Liver (tissue), 9 donors: Measurements from ENCODE around the gene NAV2. TPM values are rescaled to one million over a fixed set of nuclear protein-coding genes. Genes with fewer than 3 reads are reported as not detected.

Experiments
- DNase-seq: peaks from one replicate; pipeline ENCODE4 v3.0.0-alpha.2; 2017; ENCODE audit warnings: low spot score
- H3K27ac ChIP-seq, 2 donors: one replicate each; pipeline ENCODE4 v1.7.0; 2013; ENCODE audit warnings: inconsistent platforms in 2 of 2, low read length in 2 of 2, control low read depth in 1 of 2, low read depth in 1 of 2, mild to moderate bottlenecking in 1 of 2
- H3K27me3 ChIP-seq, 4 donors: one replicate each; pipeline versions ENCODE4 v1.6.1 to v1.7.0; 2013; ENCODE audit warnings: low read length in 3 of 4, inconsistent platforms in 1 of 4, mild to moderate bottlenecking in 1 of 4, moderate library complexity in 1 of 4; ENCODE audit not compliant: control insufficient read depth in 4 of 4, insufficient read depth in 4 of 4
- H3K36me3 ChIP-seq, 4 donors: one replicate each; pipeline versions ENCODE4 v1.6.1 to v1.7.0; 2013; ENCODE audit warnings: low read length in 3 of 4, mild to moderate bottlenecking in 3 of 4, low read depth in 1 of 4, moderate library complexity in 1 of 4; ENCODE audit not compliant: control insufficient read depth in 4 of 4, insufficient read depth in 3 of 4
- H3K4me1 ChIP-seq, 4 donors: one replicate each; pipeline versions ENCODE4 v1.6.1 to v1.7.0; 2013; ENCODE audit warnings: low read length in 3 of 4, mild to moderate bottlenecking in 3 of 4, moderate library complexity in 1 of 4; ENCODE audit not compliant: control insufficient read depth in 4 of 4, insufficient read depth in 4 of 4
- H3K4me3 ChIP-seq, 3 donors: one replicate each; pipeline versions ENCODE4 v1.6.1 to v1.7.0; 2013; ENCODE audit warnings: low read length in 3 of 3, control low read depth in 1 of 3, low read depth in 1 of 3, mild to moderate bottlenecking in 1 of 3
- H3K9ac ChIP-seq, 2 donors: one replicate each; pipeline ENCODE4 v1.7.0; 2013; ENCODE audit warnings: low read length in 2 of 2, mild to moderate bottlenecking in 2 of 2, moderate library complexity in 2 of 2, control low read depth in 1 of 2, low read depth in 1 of 2
- H3K9me3 ChIP-seq, 4 donors: one replicate each; pipeline versions ENCODE4 v1.6.1 to v1.7.0; 2013; ENCODE audit warnings: low read length in 3 of 4; ENCODE audit not compliant: control insufficient read depth in 4 of 4
- ATF3 ChIP-seq: IDR thresholded peaks from 2 replicates; pipeline ENCODE4 v1.6.1; 2016; ENCODE audit warnings: antibody characterized with exemption
- CTCF ChIP-seq: fragments of 150-350 bp; IDR thresholded peaks from 2 replicates; pipeline ENCODE4 v1.5.1; 2017; ENCODE audit warnings: improper control_type of control experiment, low read depth, low read length; ENCODE audit not compliant: missing input control
- EGR1 ChIP-seq, 2 donors: IDR thresholded peaks; 2 replicates each; pipeline ENCODE4 v1.6.1; 2016 to 2018; ENCODE audit warnings: antibody characterized with exemption in 2 of 2, low read depth in 2 of 2
- FOXA1 ChIP-seq: IDR thresholded peaks from 2 replicates; pipeline ENCODE4 v1.6.1; 2016; ENCODE audit warnings: antibody characterized with exemption
- FOXA2 ChIP-seq: IDR thresholded peaks from 2 replicates; pipeline ENCODE4 v1.6.1; 2016; ENCODE audit warnings: antibody characterized with exemption
- GABPA ChIP-seq, 2 donors: IDR thresholded peaks in 1 of 2; conservative IDR thresholded peaks in 1 of 2; 2 replicates each; pipeline ENCODE4 v1.6.1; 2016; ENCODE audit warnings: antibody characterized with exemption in 2 of 2, mild to moderate bottlenecking in 1 of 2, moderate library complexity in 1 of 2
- HNF4A ChIP-seq, 2 donors: conservative IDR thresholded peaks; 2 replicates each; pipeline ENCODE4 v1.6.1; 2016; ENCODE audit warnings: antibody characterized with exemption in 2 of 2, mild to moderate bottlenecking in 2 of 2
- HNF4G ChIP-seq: IDR thresholded peaks from 2 replicates; pipeline ENCODE4 v1.6.1; 2016; ENCODE audit warnings: antibody characterized with exemption
- MAX ChIP-seq: IDR thresholded peaks from 2 replicates; pipeline ENCODE4 v1.6.1; 2016; ENCODE audit warnings: antibody characterized with exemption
- NR2F2 ChIP-seq: IDR thresholded peaks from 2 replicates; pipeline ENCODE4 v1.6.1; 2016; ENCODE audit warnings: antibody characterized with exemption
- RAD21 ChIP-seq, 2 donors: IDR thresholded peaks; 2 replicates each; pipeline ENCODE4 v1.6.1; 2016; ENCODE audit warnings: antibody characterized with exemption in 2 of 2, mild to moderate bottlenecking in 2 of 2
- REST ChIP-seq: IDR thresholded peaks from 2 replicates; pipeline ENCODE4 v1.6.1; 2016; ENCODE audit warnings: antibody characterized with exemption, mild to moderate bottlenecking
- RXRA ChIP-seq, 2 donors: IDR thresholded peaks; 2 replicates each; pipeline ENCODE4 v1.6.1; 2017 to 2018; ENCODE audit warnings: antibody characterized with exemption in 2 of 2, mild to moderate bottlenecking in 1 of 2
- TAF1 ChIP-seq: conservative IDR thresholded peaks from 2 replicates; pipeline ENCODE4 v1.6.1; 2016; ENCODE audit warnings: antibody characterized with exemption, mild to moderate bottlenecking
- YY1 ChIP-seq: IDR thresholded peaks from 2 replicates; pipeline ENCODE4 v1.6.1; 2016; ENCODE audit warnings: antibody characterized with exemption, mild to moderate bottlenecking
- ZBTB33 ChIP-seq: IDR thresholded peaks from 2 replicates; pipeline ENCODE4 v1.6.1; 2016; ENCODE audit warnings: antibody characterized with exemption
- WGBS: extraction: QIAGEN DNeasy Blood & Tissue Kit; methylation state at CpG from one replicate; pipeline ENCODE4 v1.1.7; 2013; 5-methylcytosine and 5-hydroxymethylcytosine counted together
- polyA plus RNA-seq, 2 donors: library from polyadenylated mRNA; stranded (reverse) in 1 of 2; unstranded in 1 of 2; fragments of 200-250 nt in 1 of 2; fragments of >200 nt in 1 of 2; fragmentation: Nextera tagmentation in 1 of 2; extraction: Ambion mirVana in 1 of 2; gene quantifications; one replicate each; pipeline versions ENCODE4 v1.2.1 to v1.2.3, GENCODE V29; 2013 to 2015
- total RNA-seq, 2 donors: library from RNA; depleted of rRNA; stranded (reverse); fragments of >200 nt; gene quantifications; one replicate each; pipeline ENCODE4 v1.2.3, GENCODE V29; 2014
- donor health status: healthy.
- donor health status: healthy.
- donor health status: healthy.
- donor health status: healthy.
- donor health status: healthy.

NAV2 gene
- total and polyA plus RNA-seq, 4 donors, result 6.3 to 20.5 (median 11.6) TPM

GRCh38 chr11:19802773-19803293, 90.2 kb downstream of the NAV2 start:
- H3K27ac ChIP-seq, result no peak overlapping the region
- H3K27me3 ChIP-seq, result no peaks in the 10 kb centered on the region
- H3K4me3 ChIP-seq, result no peak overlapping the region
- WGBS, result 56% methylated on average over 4 of the region's 4 CpGs
- no peak overlapping the region for H3K9ac ChIP-seq
- peak in 1 of 2 donors; percentile 12 for TF ChIP-seq RAD21 (IDR thresholded peaks at IDR 0.05)
- no peak for TF ChIP-seq TAF1
- TF ChIP-seq HNF4A (conservative IDR thresholded peaks at IDR 0.05), result peak; percentile 6 to 42
- TF ChIP-seq MAX, result peak; percentile 13
- TF ChIP-seq GABPA (IDR thresholded peaks at IDR 0.05 in 1 of 2, conservative IDR thresholded peaks at IDR 0.05 in 1 of 2), result no peak
- TF ChIP-seq REST, result no peak
- TF ChIP-seq NR2F2, result no peak
- TF ChIP-seq FOXA2, result no peak
- no peak for TF ChIP-seq HNF4G
- TF ChIP-seq ZBTB33, result no peak
- no peak for TF ChIP-seq CTCF
- TF ChIP-seq YY1, result peak; percentile 84
- no peak for TF ChIP-seq ATF3
- peak in 1 of 2 donors; percentile 57 for TF ChIP-seq RXRA (IDR thresholded peaks at IDR 0.05)
- TF ChIP-seq EGR1 (IDR thresholded peaks at IDR 0.05; ENCODE audit: low read depth in 2 of 2), result no peak
- TF ChIP-seq FOXA1, result no peak
- DNase-seq, result no peak
- no peaks in the 10 kb centered on the region for H3K9me3 ChIP-seq
- peaks cover 16 to 48% (median 34%) of the 10 kb centered on the region in 4 donors for H3K4me1 ChIP-seq
- H3K36me3 ChIP-seq, result peaks cover 0 to 3% (median 0%) of the 10 kb centered on the region in 4 donors
